C4-2B (cell line): ENCODE measurements around the gene TMEM234.
A peak's percentile ranks its signal among the peaks of the same experiment; 100 is the strongest.

Experiments used
- H3K27ac ChIP-seq: fragments of 450-650 bp; 2 replicates; pipeline ENCODE4 v1.5.1; 2017
- ZFX ChIP-seq: fragments of 450-650 bp; IDR thresholded peaks from 2 replicates; pipeline ENCODE4 v1.6.1; 2017
- TF ChIP-seq, protein P1 (sequence below): fragments of 450-650 bp; conservative IDR thresholded peaks from 2 replicates; pipeline ENCODE4 v1.5.1; 2017; ENCODE audit warnings: mild to moderate bottlenecking

TMEM234 gene

DNA sequence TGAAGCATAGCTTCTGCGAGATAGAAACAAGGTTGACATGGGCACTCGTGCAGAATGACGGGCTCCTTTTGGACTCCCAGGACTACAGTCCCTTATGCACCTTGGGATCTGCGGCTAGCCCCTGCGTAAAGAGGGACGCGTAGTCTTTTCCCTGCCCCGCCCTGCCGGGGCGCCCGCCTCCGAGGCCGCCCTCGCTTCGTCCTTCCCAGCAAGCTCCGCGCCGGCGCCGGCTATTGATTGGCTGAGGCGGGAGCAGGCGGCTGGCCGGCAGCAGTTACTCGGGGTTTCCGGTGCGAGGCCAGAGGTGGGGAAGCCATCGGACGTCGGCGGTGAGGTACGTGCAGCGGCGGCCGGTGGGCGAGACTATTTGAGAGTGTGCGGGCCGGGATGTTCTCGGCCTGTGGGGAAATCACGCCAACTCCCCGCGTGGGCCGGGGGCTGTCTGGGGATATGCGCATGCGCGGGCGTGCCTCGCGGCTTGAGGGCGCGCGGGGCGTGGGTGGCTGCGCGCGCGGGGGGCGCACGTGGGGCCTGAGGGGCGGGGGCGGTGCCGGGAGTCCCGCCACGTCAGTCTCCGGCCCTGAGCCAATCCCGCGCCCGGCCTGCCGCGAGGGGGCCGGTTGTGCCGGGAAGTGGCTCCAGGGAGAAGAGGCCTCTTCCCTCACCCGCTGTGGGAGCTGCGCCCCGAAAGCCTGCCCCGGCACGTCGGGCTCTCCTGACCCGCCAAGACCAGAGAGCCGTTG lies 42.5 kb downstream of the TMEM234 start, which contains the start of gene TXLNA:
TSS of gene TXLNA (plus strand) at position 233 of the 743 bp plus-strand sequence. CDS start 671 bp downstream, outside the sequence.
- peak; percentile 65 for TF ChIP-seq ZFX
- TF ChIP-seq, protein P1, sequence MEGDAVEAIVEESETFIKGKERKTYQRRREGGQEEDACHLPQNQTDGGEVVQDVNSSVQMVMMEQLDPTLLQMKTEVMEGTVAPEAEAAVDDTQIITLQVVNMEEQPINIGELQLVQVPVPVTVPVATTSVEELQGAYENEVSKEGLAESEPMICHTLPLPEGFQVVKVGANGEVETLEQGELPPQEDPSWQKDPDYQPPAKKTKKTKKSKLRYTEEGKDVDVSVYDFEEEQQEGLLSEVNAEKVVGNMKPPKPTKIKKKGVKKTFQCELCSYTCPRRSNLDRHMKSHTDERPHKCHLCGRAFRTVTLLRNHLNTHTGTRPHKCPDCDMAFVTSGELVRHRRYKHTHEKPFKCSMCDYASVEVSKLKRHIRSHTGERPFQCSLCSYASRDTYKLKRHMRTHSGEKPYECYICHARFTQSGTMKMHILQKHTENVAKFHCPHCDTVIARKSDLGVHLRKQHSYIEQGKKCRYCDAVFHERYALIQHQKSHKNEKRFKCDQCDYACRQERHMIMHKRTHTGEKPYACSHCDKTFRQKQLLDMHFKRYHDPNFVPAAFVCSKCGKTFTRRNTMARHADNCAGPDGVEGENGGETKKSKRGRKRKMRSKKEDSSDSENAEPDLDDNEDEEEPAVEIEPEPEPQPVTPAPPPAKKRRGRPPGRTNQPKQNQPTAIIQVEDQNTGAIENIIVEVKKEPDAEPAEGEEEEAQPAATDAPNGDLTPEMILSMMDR: no peak

DNA sequence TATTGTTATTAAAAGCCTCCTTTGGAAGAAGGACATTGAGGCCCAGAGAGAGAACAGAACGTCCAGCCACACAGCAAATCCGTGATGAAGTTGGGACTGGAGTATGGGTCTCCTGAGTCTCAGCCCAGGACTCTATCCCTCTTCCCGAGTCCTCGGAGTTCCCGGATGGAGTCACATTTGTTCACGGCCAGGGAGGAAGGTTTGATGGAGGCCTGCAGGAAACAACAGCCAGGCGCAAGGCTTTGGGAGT lies 43.0 kb downstream of the TMEM234 start:
- H3K27ac ChIP-seq: peak overlapping the region; percentile 94
- no peak for TF ChIP-seq ZFX
- TF ChIP-seq, protein P1: no peak

More for the DNA sequence above, 42.5 kb downstream of the TMEM234 start, which contains the start of gene TXLNA:
- peak within 1 kb of the TSS; percentile 94 for H3K27ac ChIP-seq

DNA sequence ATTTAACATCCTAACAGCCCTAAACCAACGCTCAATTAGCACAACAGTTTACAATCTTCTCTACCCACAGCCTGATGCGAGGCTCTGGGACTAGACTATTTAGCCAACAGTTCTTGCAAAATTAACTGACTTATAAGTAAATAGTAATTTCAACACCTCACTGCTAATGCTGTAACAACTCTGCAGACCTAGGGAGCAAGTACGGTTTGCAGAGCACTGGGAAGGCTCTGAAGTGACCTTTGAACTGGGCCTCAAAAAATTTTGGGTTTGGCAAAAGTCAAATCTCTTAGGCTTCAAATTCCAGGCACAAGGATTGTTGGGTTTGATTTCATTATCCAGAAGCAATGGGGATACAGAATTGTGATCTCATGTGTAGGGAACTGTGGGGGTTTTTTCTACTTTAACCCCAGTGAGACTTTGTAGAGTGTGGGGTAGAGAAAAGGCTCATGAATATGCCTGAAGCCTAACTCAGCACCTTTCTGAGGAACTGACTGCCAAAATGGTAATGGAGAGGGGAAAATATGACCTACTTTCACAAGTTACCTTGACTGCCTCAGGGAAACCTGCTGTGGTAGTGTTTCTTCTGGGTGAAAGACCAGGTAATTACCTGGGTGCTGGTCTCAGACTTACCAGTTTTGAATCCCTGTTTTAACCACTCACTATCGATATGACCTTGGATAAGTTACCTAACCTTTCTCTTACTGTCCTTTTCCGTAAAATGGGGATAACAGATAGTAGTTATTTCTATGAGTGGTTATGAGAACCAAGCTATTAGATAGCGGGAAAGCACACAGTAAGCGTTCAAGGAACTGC lies 43.6 kb downstream of the TMEM234 start:
- H3K27ac ChIP-seq: peak overlapping the region; percentile 94

DNA sequence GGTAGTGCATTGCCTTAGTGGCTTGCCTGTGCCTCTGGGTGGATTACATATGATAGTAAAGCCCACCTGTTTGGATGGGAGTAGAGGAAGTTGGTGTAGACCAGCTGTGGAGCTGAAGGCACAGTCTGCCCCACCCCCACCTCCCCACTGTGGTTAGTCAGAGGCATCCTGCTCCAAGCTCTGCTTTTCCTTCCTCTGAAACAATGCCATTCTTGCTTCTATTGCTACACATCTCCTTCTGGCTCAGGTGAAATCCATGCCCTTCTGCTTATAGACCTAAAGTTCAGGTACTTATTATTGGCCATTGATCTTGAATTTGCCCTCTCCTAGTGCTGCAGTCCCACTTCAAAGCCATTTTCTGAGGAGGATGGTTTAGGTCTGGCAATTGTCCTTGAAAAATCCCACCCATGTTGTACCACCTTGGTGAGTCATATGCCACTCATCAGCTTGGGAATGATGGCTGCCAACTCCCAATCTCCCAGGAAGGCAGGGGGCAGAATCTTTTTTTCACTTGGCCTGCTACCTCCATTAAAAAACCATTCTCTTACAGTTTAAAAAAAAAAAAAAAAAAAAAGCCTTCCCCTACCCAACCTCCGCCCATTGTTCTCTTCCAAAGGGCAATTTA lies 49.4 kb downstream of the TMEM234 start:
- H3K27ac ChIP-seq: no peak overlapping the region
- TF ChIP-seq ZFX: no peak
- TF ChIP-seq, protein P1: no peak

More for the DNA sequence above, 43.6 kb downstream of the TMEM234 start:
- no peak for TF ChIP-seq ZFX
- TF ChIP-seq, protein P1: no peak

DNA sequence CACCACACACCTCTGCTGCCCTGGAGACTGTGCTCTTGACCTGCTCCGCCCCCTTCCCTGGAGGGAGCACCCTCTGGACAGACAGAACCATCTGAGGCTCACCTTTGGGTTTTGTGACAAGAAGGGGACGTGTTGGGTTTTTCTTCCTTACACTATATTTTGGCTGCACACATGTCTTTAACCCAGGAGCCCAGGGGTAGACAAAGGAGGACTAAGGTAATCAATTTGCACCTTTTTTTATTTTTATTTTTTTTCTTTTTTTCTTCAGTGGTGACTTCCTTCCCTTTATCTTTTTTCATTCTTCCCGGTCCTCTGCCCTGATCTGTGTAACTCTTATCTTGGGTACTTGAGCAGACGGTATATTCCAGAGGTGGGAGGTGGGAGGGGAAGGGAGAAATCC lies 51.2 kb downstream of the TMEM234 start:
- TF ChIP-seq ZFX: no peak
- TF ChIP-seq, protein P1: no peak
- no peak overlapping the region for H3K27ac ChIP-seq
